ENCODE data around the gene TMEM164. TPM values are rescaled to one million over a fixed set of nuclear protein-coding genes. Genes with fewer than 3 reads are reported as not detected.
A peak's percentile ranks its signal among the peaks of the same experiment; 100 is the strongest.

TMEM164 gene
- total RNA-seq (10 to 100 TPM; 37.6 to 94.7 (median 50.3) TPM), polyA plus RNA-seq (100 to 1,000 TPM in 1 of 2 donors, 10 to 100 TPM in 1; 14.4 to 117 TPM)
- long read RNA-seq, donor 1, full-length matches to known transcripts: 2 of 28 reads
- long read RNA-seq, donor 1, partial matches to known transcripts: 0 of 28 reads
- long read RNA-seq, donor 1, other reads (novel, unspliced or antisense): 26 of 28 reads
- long read RNA-seq, donor 2, full-length matches to known transcripts: 4 of 56 reads
- long read RNA-seq, donor 2, partial matches to known transcripts: 4 of 56 reads
- long read RNA-seq, donor 2, other reads (novel, unspliced or antisense): 48 of 56 reads
- long read RNA-seq, donor 3, full-length matches to known transcripts: 2 of 19 reads
- long read RNA-seq, donor 3, partial matches to known transcripts: 1 of 19 reads
- long read RNA-seq, donor 3, other reads (novel, unspliced or antisense): 16 of 19 reads

- 1 to 30% (median 10%) methylated on average over 57 to 81 of the region's 83 CpGs for WGBS, 4 donors
- Histone ChIP-seq H3K27me3 (peaks cover 0 to 10% (median 0%) of the 10 kb centered on the region in 9 donors), H3K4me1 (peaks cover 0 to 38% (median 6%) of the 10 kb centered on the region in 12 donors), H3K4me3 (peak within 1 kb of the TSS; percentile 6 to 92 (median 66)), H3K9me3 (no peaks in the 10 kb centered on the region), H3K36me3 (no peaks in the 10 kb centered on the region), H3K27ac (peak within 1 kb of the TSS; percentile 68 to 94 (median 88))
- DNase-seq: peak; percentile 87 to 93 (median 89)
- ATAC-seq: peak; percentile 92 to 94 (median 93)
- TF ChIP-seq POLR2A (IDR thresholded peaks at IDR 0.05) (peak in 1 of 2 donors; percentile 63), CTCF (IDR thresholded peaks at IDR 0.05) (peak in 1 of 12 donors; percentile 21)
- intact Hi-C loops (cut with DNase I): loop anchor here in 6 of 10 donors (5.0 to 10.0 kb wide), 5 partner anchors 75 to 150 kb away; no protein-coding TSS in a partner anchor
Observed at GRCh38 chrX:110002300-110003166, at the start of gene TMEM164. TMEM164 (plus strand) TSS chrX:110003114; CDS start chrX:110003775, 661 bp downstream.

GRCh38 chrX:109954333-109954732 lies 48.6 kb upstream of the TMEM164 start:
- no peak overlapping the region for H3K27ac ChIP-seq
- H3K36me3 ChIP-seq: no peaks in the 10 kb centered on the region
- H3K27me3 ChIP-seq: peaks cover 0 to 4% (median 0%) of the 10 kb centered on the region in 9 donors
- no peak overlapping the region for H3K4me3 ChIP-seq
- ATAC-seq (peak in 3 of 4 donors; percentile 49 to 69 (median 52)), DNase-seq (no peak)
- no peak for TF ChIP-seq POLR2A (IDR thresholded peaks at IDR 0.05)
- no peak for TF ChIP-seq CTCF (IDR thresholded peaks at IDR 0.05)
- H3K9me3 ChIP-seq: no peaks in the 10 kb centered on the region
- intact Hi-C loops (cut with DNase I): no loop called here
- H3K4me1 ChIP-seq: peaks cover 0 to 5% (median 0%) of the 10 kb centered on the region in 12 donors
- WGBS, 4 donors: 51 to 67% (median 62%) methylated on average over 2 of the region's 2 CpGs

- H3K27ac ChIP-seq: no peak overlapping the region
- H3K36me3 ChIP-seq: no peaks in the 10 kb centered on the region
- peaks cover 0 to 3% (median 0%) of the 10 kb centered on the region in 9 donors for H3K27me3 ChIP-seq
- 66 to 93% (median 80%) methylated on average over 1 of the region's 1 CpG for WGBS, 4 donors
- H3K4me3 ChIP-seq: no peak overlapping the region
- ATAC-seq (no peak), DNase-seq (no peak)
- no peaks in the 10 kb centered on the region for H3K9me3 ChIP-seq
- intact Hi-C loops (cut with DNase I): no loop called here
- TF ChIP-seq CTCF (IDR thresholded peaks at IDR 0.05): no peak
- no peak for TF ChIP-seq POLR2A (IDR thresholded peaks at IDR 0.05)
- H3K4me1 ChIP-seq: peaks cover 0 to 5% (median 0%) of the 10 kb centered on the region in 12 donors
Observed at GRCh38 chrX:109954955-109955354, 48.0 kb upstream of the TMEM164 start.

Data from heart left ventricle (tissue), 16 donors.